Measurements from ENCODE around the gene CLCN4. TPM values are rescaled to one million over a fixed set of nuclear protein-coding genes. Genes with fewer than 3 reads are reported as not detected.

Gene CLCN4
- polyA plus RNA-seq, 1 of the 3 experiments (the other 2 are of a cell fraction), result 1.1 TPM

DNA sequence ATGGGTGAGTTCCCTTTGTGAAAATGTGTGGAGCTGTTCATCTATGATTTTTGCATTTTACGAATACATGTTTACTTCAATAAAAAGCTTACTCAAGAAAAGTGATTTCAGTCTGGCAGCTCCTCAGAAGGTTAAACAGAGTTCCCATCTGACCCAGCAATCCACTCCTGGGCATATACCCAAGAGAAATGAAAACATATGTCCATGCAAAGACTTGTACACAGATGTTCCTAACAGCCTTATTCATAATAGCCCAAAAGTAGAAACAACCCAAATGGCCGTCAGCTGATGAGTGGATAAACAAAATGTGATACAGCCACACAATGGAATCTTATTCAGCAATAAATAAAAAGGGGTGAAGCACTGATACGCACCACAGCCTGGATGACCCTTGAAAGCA is 20.8 kb downstream of the CLCN4 start:
- no peaks in the 10 kb centered on the region for H3K9me3 ChIP-seq
- no peak for TF ChIP-seq GATA2 (CRISPR knock-in tag; IDR thresholded peaks at IDR 0.05)
- no peak for TF ChIP-seq EZH2phosphoT487 (IDR thresholded peaks at IDR 0.05; ENCODE audit: borderline replicate concordance, low read depth)
- TF ChIP-seq RXRA (IDR thresholded peaks at IDR 0.05; ENCODE audit: borderline replicate concordance, low read depth), result no peak
- no peak for TF ChIP-seq MXI1 (IDR thresholded peaks at IDR 0.05; ENCODE audit: low read depth, low read length)
- TF ChIP-seq NRF1 (IDR thresholded peaks at IDR 0.05; ENCODE audit: low read depth, low read length), result no peak
- TF ChIP-seq NFIC (IDR thresholded peaks at IDR 0.05; ENCODE audit: borderline replicate concordance), result no peak
- no peak for TF ChIP-seq TAF1 (IDR thresholded peaks at IDR 0.05; ENCODE audit: borderline replicate concordance, low read depth, low read length)
- no peak for TF ChIP-seq SMC3 (IDR thresholded peaks at IDR 0.05; ENCODE audit: low read depth, low read length)
- TF ChIP-seq FOXM1 (IDR thresholded peaks at IDR 0.05; ENCODE audit: low read depth), result no peak
- no peak for TF ChIP-seq JUND (IDR thresholded peaks at IDR 0.05)
- no peak for TF ChIP-seq RCOR1 (IDR thresholded peaks at IDR 0.05; ENCODE audit: low read length)
- TF ChIP-seq FOXJ3 (CRISPR knock-in tag; IDR thresholded peaks at IDR 0.05), result no peak
- no peak for TF ChIP-seq POLR2AphosphoS5 (IDR thresholded peaks at IDR 0.05; ENCODE audit: low read depth, low read length)
- TF ChIP-seq ZBTB33 (IDR thresholded peaks at IDR 0.05; ENCODE audit: borderline replicate concordance, low read depth), result no peak
- TF ChIP-seq, protein P1, sequence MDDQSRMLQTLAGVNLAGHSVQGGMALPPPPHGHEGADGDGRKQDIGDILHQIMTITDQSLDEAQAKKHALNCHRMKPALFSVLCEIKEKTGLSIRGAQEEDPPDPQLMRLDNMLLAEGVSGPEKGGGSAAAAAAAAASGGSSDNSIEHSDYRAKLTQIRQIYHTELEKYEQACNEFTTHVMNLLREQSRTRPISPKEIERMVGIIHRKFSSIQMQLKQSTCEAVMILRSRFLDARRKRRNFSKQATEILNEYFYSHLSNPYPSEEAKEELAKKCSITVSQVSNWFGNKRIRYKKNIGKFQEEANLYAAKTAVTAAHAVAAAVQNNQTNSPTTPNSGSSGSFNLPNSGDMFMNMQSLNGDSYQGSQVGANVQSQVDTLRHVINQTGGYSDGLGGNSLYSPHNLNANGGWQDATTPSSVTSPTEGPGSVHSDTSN (IDR thresholded peaks at IDR 0.05), result no peak
- no peak for TF ChIP-seq IRF3 (IDR thresholded peaks at IDR 0.05; ENCODE audit: low read depth, low read length)
- DNase-seq, result no peak

More for the DNA sequence above, 20.8 kb downstream of the CLCN4 start:
- ChIA-PET CTCF (interaction anchor here (1.0 to 8.3 kb wide), 2 partner anchors 11 to 545 kb away, joined by 3 to 70 read pairs; no protein-coding TSS in a partner anchor), POLR2A (no interaction called here)
- WGBS (ENCODE audit: low lambda C conversion rate), result 36% methylated on average over 3 of the region's 3 CpGs
- Histone ChIP-seq H3K4me3 (ENCODE audit: low read depth in 2 of 2, low read length in 1 of 2) (no peak overlapping the region), H3K9me2 (no peaks in the 10 kb centered on the region), H3F3A (replicated peaks; ENCODE audit: insufficient read depth) (no peaks in the 10 kb centered on the region), H3K9ac (no peak overlapping the region), H3K36me3 (replicated peaks in 1 of 2; ENCODE audit: control insufficient read depth in 1 of 2, insufficient read depth in 2 of 2, low read length in 1 of 2) (no peaks in the 10 kb centered on the region), H3K27ac (ENCODE audit: low read depth in 2 of 2, low read length in 1 of 2) (no peak overlapping the region), H3K4me1 (ENCODE audit: control insufficient read depth in 1 of 2, insufficient read depth in 2 of 2, low read depth in 1 of 2, low read length in 1 of 2) (peaks cover 0 to 8% of the 10 kb centered on the region in 2 experiments; a peak in 2 of 4 replicates), H4K20me1 (ENCODE audit: insufficient read depth) (no peaks in the 10 kb centered on the region), H3K79me2 (ENCODE audit: insufficient read depth) (no peaks in the 10 kb centered on the region), H3K27me3 (ENCODE audit: insufficient read depth) (peaks cover 21% of the 10 kb centered on the region; the same call in 1 of the 2 replicates), H3K4me2 (no peak overlapping the region), H2AFZ (ENCODE audit: low read depth) (no peak overlapping the region)

Measured in SK-N-SH (cell line).